Measurements from ENCODE around the gene STK11.
A peak's percentile ranks its signal among the peaks of the same experiment; 100 is the strongest.
"Not testable (repeated sequence)": the region's sequence is repeated elsewhere in the genome, so short reads cannot be mapped to it uniquely, and the experiment has no call there.

STK11 gene

GRCh38 chr19:1246265-1247087, 40.9 kb downstream of the STK11 start:
- 92% methylated on average over 15 of the region's 27 CpGs for WGBS (ENCODE audit: insufficient coverage)
- POLR2A ChIA-PET, result interaction anchor here (4.0 to 4.2 kb wide), 2 partner anchors 20 to 23 kb away, joined by 32 to 70 read pairs; partner anchors contain the start of gene CIRBP

GRCh38 chr19:1247748-1248138, 42.2 kb downstream of the STK11 start:
- H3K36me3 ChIP-seq (ENCODE audit: control insufficient read depth in 4 of 4, insufficient read depth in 4 of 4, low read length in 3 of 4), result peaks cover 0 to 25% (median 5%) of the 10 kb centered on the region in 4 experiments
- WGBS (ENCODE audit: insufficient coverage), result 91% methylated on average over 4 of the region's 8 CpGs
- no peak for DNase-seq
- CTCF ChIA-PET, result interaction anchor here (5.3 kb wide), 1 partner anchor 13 kb away, joined by 268 read pairs; the partner anchor contains the start of gene CIRBP
- POLR2A ChIA-PET, result no interaction called here
- H3K4me1 ChIP-seq (ENCODE audit: control extremely low read depth in 1 of 4, control insufficient read depth in 4 of 4, insufficient read depth in 4 of 4, low read length in 3 of 4), result peaks cover 0 to 56% (median 44%) of the 10 kb centered on the region in 4 experiments
- peak overlapping the region; percentile 33 to 94 for H3K27ac ChIP-seq (ENCODE audit: insufficient read depth in 1 of 2, low read depth in 1 of 2, low read length in 2 of 2, poor library complexity in 1 of 2, severe bottlenecking in 2 of 2)
- H3K9me3 ChIP-seq (ENCODE audit: control extremely low read depth in 1 of 5, control insufficient read depth in 4 of 5, insufficient read depth in 2 of 5, low read depth in 1 of 5, low read length in 4 of 5), result no peaks in the 10 kb centered on the region
- peak overlapping the region; percentile 51 to 86 (median 71) for H3K4me3 ChIP-seq (ENCODE audit: control insufficient read depth in 1 of 7, extremely low read depth in 1 of 7, insufficient read depth in 4 of 7, low read depth in 2 of 7, low read length in 6 of 7)
- H3K27me3 ChIP-seq (replicated peaks in 2 of 5; ENCODE audit: control insufficient read depth in 4 of 5, insufficient read depth in 5 of 5, low read length in 4 of 5), result no peaks in the 10 kb centered on the region

More at GRCh38 chr19:1246265-1247087, 40.9 kb downstream of the STK11 start:
- not testable (repeated sequence) for H3K27ac ChIP-seq (ENCODE audit: insufficient read depth in 1 of 2, low read depth in 1 of 2, low read length in 2 of 2, poor library complexity in 1 of 2, severe bottlenecking in 2 of 2); DNase-seq; H3K27me3 ChIP-seq (replicated peaks in 2 of 5; ENCODE audit: control insufficient read depth in 4 of 5, insufficient read depth in 5 of 5, low read length in 4 of 5); H3K4me3 ChIP-seq (ENCODE audit: control insufficient read depth in 1 of 7, extremely low read depth in 1 of 7, insufficient read depth in 4 of 7, low read depth in 2 of 7, low read length in 6 of 7); H3K9me3 ChIP-seq (ENCODE audit: control extremely low read depth in 1 of 5, control insufficient read depth in 4 of 5, insufficient read depth in 2 of 5, low read depth in 1 of 5, low read length in 4 of 5)
- CTCF ChIA-PET, result interaction anchor here (5.3 kb wide), 1 partner anchor 15 kb away, joined by 268 read pairs; the partner anchor contains the start of gene CIRBP
- Histone ChIP-seq H3K36me3 (ENCODE audit: control insufficient read depth in 4 of 4, insufficient read depth in 4 of 4, low read length in 3 of 4) (peaks cover 0 to 21% (median 3%) of the 10 kb centered on the region in 4 experiments), H3K4me1 (ENCODE audit: control extremely low read depth in 1 of 4, control insufficient read depth in 4 of 4, insufficient read depth in 4 of 4, low read length in 3 of 4) (peaks cover 0 to 54% (median 46%) of the 10 kb centered on the region in 4 experiments)

DNA sequence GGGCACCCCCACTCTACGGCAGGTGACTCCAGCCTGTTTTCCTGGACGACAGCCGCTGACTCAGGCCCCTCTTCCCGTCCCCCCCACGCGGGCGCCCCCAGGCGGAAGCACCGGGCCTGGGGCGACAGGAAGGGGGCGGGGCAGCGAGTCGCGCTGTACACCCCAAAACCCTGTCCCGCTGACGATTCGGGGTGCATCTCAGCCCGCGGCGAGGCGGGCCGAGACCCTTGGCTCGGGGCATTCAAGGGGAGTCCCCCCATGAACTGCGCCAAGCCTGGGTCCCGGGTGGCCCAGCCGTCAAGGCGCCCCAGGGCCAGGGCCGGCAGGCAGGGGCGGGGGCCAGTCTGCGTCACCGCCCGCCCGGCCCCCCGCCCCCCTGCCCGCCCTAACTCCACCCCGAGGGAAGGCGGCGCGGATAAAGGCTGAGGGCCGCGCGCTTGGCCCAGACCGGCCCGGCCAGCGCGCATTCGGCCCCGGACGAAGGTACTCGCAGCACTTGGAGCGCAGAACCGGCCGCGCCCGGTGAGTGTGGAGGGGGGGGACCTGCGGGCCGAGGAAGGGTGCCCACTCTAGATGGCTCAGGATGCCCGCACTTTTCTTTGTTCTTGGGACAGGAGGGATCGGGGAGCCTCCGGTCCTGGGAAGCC, 42.7 kb downstream of the STK11 start, which contains the start of gene MIDN:
Gene MIDN, plus strand, starts transcription at position 445 of the 647 bp plus-strand sequence. CDS start 1,714 bp downstream, outside the sequence.
- Histone ChIP-seq H3K27ac (ENCODE audit: insufficient read depth in 1 of 2, low read depth in 1 of 2, low read length in 2 of 2, poor library complexity in 1 of 2, severe bottlenecking in 2 of 2) (peak within 1 kb of the TSS; percentile 83 to 94), H3K27me3 (replicated peaks in 2 of 5; ENCODE audit: control insufficient read depth in 4 of 5, insufficient read depth in 5 of 5, low read length in 4 of 5) (no peaks in the 10 kb centered on the region), H3K36me3 (ENCODE audit: control insufficient read depth in 4 of 4, insufficient read depth in 4 of 4, low read length in 3 of 4) (peaks cover 0 to 25% (median 5%) of the 10 kb centered on the region in 4 experiments), H3K4me1 (ENCODE audit: control extremely low read depth in 1 of 4, control insufficient read depth in 4 of 4, insufficient read depth in 4 of 4, low read length in 3 of 4) (peaks cover 0 to 55% (median 43%) of the 10 kb centered on the region in 4 experiments), H3K4me3 (ENCODE audit: control insufficient read depth in 1 of 7, extremely low read depth in 1 of 7, insufficient read depth in 4 of 7, low read depth in 2 of 7, low read length in 6 of 7) (peak within 1 kb of the TSS; percentile 56 to 86 (median 71)), H3K9me3 (ENCODE audit: control extremely low read depth in 1 of 5, control insufficient read depth in 4 of 5, insufficient read depth in 2 of 5, low read depth in 1 of 5, low read length in 4 of 5) (no peaks in the 10 kb centered on the region)
- ChIA-PET POLR2A (interaction anchor here (1.0 to 2.6 kb wide), 4 partner anchors 13 to 27 kb away, joined by 4 to 22 read pairs (median 12); partner anchors contain the start of genes CIRBP and FAM174C), CTCF (no interaction called here)
- WGBS (ENCODE audit: insufficient coverage), result 0% methylated on average over 36 of the region's 60 CpGs
- peak; percentile 78 to 91 (median 88) for DNase-seq

DNA sequence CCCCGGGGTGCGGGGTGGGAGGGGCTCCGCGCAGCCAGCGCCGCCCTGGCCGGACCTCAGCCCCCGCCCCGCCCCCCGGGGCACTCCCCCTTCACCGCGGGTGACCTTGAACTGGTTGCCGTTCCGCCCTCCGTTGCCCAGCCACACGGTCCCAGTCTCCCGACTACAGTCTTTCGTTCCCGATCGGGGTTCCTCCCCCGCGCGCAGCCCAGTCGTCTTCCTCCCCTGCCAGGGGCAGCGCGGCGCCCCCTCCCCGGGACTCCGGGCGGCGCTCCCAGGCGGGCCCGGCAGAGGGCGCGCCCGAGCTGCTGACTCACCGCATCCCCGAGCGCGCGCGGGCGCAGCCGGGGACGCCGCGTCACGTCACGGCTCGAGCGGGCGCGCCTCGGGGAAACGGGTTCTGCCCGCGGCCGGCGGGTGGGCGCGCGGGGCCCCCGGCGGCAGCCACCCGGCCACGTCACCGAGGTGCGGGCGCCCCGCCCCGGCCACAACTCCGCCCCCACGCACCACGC, 43.3 kb downstream of the STK11 start:
- under 1% methylated on average over 57 of the region's 74 CpGs for WGBS (ENCODE audit: insufficient coverage)
- CTCF ChIA-PET, result no interaction called here
- DNase-seq, result peak; percentile 84 to 92 (median 91)
- Histone ChIP-seq H3K4me3 (ENCODE audit: control insufficient read depth in 1 of 7, extremely low read depth in 1 of 7, insufficient read depth in 4 of 7, low read depth in 2 of 7, low read length in 6 of 7) (peak overlapping the region; percentile 56 to 86 (median 71)), H3K9me3 (ENCODE audit: control extremely low read depth in 1 of 5, control insufficient read depth in 4 of 5, insufficient read depth in 2 of 5, low read depth in 1 of 5, low read length in 4 of 5) (no peaks in the 10 kb centered on the region), H3K27me3 (replicated peaks in 2 of 5; ENCODE audit: control insufficient read depth in 4 of 5, insufficient read depth in 5 of 5, low read length in 4 of 5) (no peaks in the 10 kb centered on the region), H3K4me1 (ENCODE audit: control extremely low read depth in 1 of 4, control insufficient read depth in 4 of 4, insufficient read depth in 4 of 4, low read length in 3 of 4) (peaks cover 0 to 55% (median 46%) of the 10 kb centered on the region in 4 experiments), H3K36me3 (ENCODE audit: control insufficient read depth in 4 of 4, insufficient read depth in 4 of 4, low read length in 3 of 4) (peaks cover 0 to 25% (median 5%) of the 10 kb centered on the region in 4 experiments), H3K27ac (ENCODE audit: insufficient read depth in 1 of 2, low read depth in 1 of 2, low read length in 2 of 2, poor library complexity in 1 of 2, severe bottlenecking in 2 of 2) (peak overlapping the region; percentile 83 to 94)
- POLR2A ChIA-PET, result interaction anchor here (0.6 to 2.6 kb wide), 5 partner anchors 13 to 121 kb away, joined by 4 to 22 read pairs (median 5); partner anchors contain the start of genes CIRBP and FAM174C

DNA sequence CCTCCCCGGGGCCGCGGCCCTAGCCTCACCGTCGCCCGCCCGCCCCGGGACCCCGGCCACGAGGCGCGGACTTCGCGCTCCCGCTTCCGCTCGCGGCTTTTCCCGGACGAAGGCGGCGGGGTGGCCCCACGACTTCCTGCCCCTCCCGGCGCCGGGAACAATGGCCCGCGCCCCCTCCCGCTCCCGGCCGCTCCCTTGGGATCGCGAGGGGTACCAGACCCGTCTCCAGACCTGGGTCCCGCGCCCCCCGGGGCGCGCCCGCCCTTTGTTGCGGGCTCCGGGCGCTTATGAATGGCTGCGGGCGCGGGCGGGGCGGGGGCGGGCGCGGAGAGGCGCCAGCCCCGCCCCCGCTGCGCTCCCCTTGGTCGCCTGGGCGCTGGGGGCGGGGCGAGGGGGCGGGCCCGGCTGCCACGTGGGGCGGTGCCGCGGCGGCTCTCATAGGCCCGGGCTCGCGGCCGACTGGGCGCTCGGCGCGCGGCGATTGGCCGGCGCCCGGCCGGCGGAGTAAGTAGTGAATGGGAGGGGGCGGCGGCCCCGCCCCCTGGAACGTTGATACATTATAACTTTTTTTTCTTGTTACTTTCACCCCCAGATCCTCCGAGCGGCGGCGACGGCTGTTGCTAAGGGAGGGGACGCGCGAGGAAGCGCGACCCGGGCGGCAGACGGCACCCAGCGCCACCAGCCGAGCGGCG, 43.9 kb downstream of the STK11 start:
- Histone ChIP-seq H3K4me1 (ENCODE audit: control extremely low read depth in 1 of 4, control insufficient read depth in 4 of 4, insufficient read depth in 4 of 4, low read length in 3 of 4) (peaks cover 0 to 55% (median 48%) of the 10 kb centered on the region in 4 experiments), H3K36me3 (ENCODE audit: control insufficient read depth in 4 of 4, insufficient read depth in 4 of 4, low read length in 3 of 4) (peaks cover 0 to 26% (median 8%) of the 10 kb centered on the region in 4 experiments), H3K27ac (ENCODE audit: insufficient read depth in 1 of 2, low read depth in 1 of 2, low read length in 2 of 2, poor library complexity in 1 of 2, severe bottlenecking in 2 of 2) (peak overlapping the region; percentile 54 to 94), H3K4me3 (ENCODE audit: control insufficient read depth in 1 of 7, extremely low read depth in 1 of 7, insufficient read depth in 4 of 7, low read depth in 2 of 7, low read length in 6 of 7) (peak overlapping the region; percentile 70 to 87 (median 79)), H3K9me3 (ENCODE audit: control extremely low read depth in 1 of 5, control insufficient read depth in 4 of 5, insufficient read depth in 2 of 5, low read depth in 1 of 5, low read length in 4 of 5) (no peaks in the 10 kb centered on the region), H3K27me3 (replicated peaks in 2 of 5; ENCODE audit: control insufficient read depth in 4 of 5, insufficient read depth in 5 of 5, low read length in 4 of 5) (no peaks in the 10 kb centered on the region)
- peak; percentile 91 to 96 (median 96) for DNase-seq
- POLR2A ChIA-PET, result interaction anchor here (0.6 to 2.6 kb wide), 5 partner anchors 12 to 120 kb away, joined by 4 to 22 read pairs (median 5); partner anchors contain the start of genes CIRBP and FAM174C
- CTCF ChIA-PET, result no interaction called here
- WGBS (ENCODE audit: insufficient coverage), result 0% methylated on average over 54 of the region's 102 CpGs

DNA sequence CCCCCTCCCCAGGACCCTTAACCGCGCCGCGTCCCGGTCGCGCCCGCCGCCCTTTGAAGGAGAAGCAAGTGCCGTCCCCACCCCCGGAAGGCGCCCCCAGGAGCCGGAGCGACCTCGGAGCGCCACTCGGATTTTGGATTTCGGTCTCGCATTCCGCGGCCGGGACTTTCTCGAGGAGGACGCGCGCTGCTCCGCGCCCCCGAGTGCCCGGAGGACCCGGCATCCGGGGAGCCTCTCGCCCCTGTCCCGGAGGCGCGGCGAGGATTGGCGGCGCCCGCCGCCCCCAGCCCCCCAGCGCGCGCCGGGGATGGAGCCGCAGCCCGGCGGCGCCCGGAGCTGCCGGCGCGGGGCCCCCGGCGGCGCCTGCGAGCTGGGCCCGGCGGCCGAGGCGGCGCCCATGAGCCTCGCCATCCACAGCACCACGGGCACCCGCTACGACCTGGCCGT, 44.4 kb downstream of the STK11 start:
- CTCF ChIA-PET, result no interaction called here
- no peak for DNase-seq
- peaks cover 0 to 26% (median 13%) of the 10 kb centered on the region in 4 experiments for H3K36me3 ChIP-seq (ENCODE audit: control insufficient read depth in 4 of 4, insufficient read depth in 4 of 4, low read length in 3 of 4)
- H3K27me3 ChIP-seq (replicated peaks in 2 of 5; ENCODE audit: control insufficient read depth in 4 of 5, insufficient read depth in 5 of 5, low read length in 4 of 5), result no peaks in the 10 kb centered on the region
- no peaks in the 10 kb centered on the region for H3K9me3 ChIP-seq (ENCODE audit: control extremely low read depth in 1 of 5, control insufficient read depth in 4 of 5, insufficient read depth in 2 of 5, low read depth in 1 of 5, low read length in 4 of 5)
- peaks cover 0 to 55% (median 48%) of the 10 kb centered on the region in 4 experiments for H3K4me1 ChIP-seq (ENCODE audit: control extremely low read depth in 1 of 4, control insufficient read depth in 4 of 4, insufficient read depth in 4 of 4, low read length in 3 of 4)
- H3K4me3 ChIP-seq (ENCODE audit: control insufficient read depth in 1 of 7, extremely low read depth in 1 of 7, insufficient read depth in 4 of 7, low read depth in 2 of 7, low read length in 6 of 7), result peak overlapping the region; percentile 70 to 87 (median 79)
- under 1% methylated on average over 66 of the region's 67 CpGs for WGBS (ENCODE audit: insufficient coverage)
- POLR2A ChIA-PET, result interaction anchor here (1.8 to 2.6 kb wide), 2 partner anchors 16 to 19 kb away, joined by 19 to 22 read pairs; partner anchors contain the start of gene CIRBP
- peak overlapping the region in 1 of 2 experiments; percentile 89 for H3K27ac ChIP-seq (ENCODE audit: insufficient read depth in 1 of 2, low read depth in 1 of 2, low read length in 2 of 2, poor library complexity in 1 of 2, severe bottlenecking in 2 of 2)
